Measurements from ENCODE around the gene OGDHL.

GRCh38 chr10:49689882-49690510, 72.1 kb downstream of the OGDHL start:
- TF ChIP-seq CTCF (IDR thresholded peaks at IDR 0.05; ENCODE audit: insufficient read depth, low read length) (no peak), REST (IDR thresholded peaks at IDR 0.05; ENCODE audit: insufficient replicate concordance, low read depth) (no peak), GABPA (IDR thresholded peaks at IDR 0.05; ENCODE audit: low read depth) (no peak), POLR2AphosphoS5 (IDR thresholded peaks at IDR 0.05; ENCODE audit: low read depth) (no peak), SPI1 (IDR thresholded peaks at IDR 0.05; ENCODE audit: borderline replicate concordance, low read depth) (no peak)
